GM12865 (cell line): ENCODE results near the gene GLIS1.
"Not testable (repeated sequence)": the region's sequence is repeated elsewhere in the genome, so short reads cannot be mapped to it uniquely, and the experiment has no call there.

Experiments
- DNase-seq: peaks from one replicate; pipeline ENCODE4 v3.0.0; 2010; ENCODE audit warnings: low read depth
- H3K4me3 ChIP-seq: 2 replicates; pipeline ENCODE4 v1.5.1; 2011; ENCODE audit warnings: mild to moderate bottlenecking, low read depth, low read length, control low read depth
- CTCF ChIP-seq: IDR thresholded peaks from 2 replicates; pipeline ENCODE4 v1.5.1; 2011; ENCODE audit warnings: low read length, control low read depth, low read depth, inconsistent platforms; ENCODE audit not compliant: insufficient read depth; ENCODE audit errors: missing control alignments

GLIS1 gene

GRCh38 chr1:53652441-53653199, 86.3 kb downstream of the GLIS1 start:
- H3K4me3 ChIP-seq: no peak overlapping the region
- no peak for TF ChIP-seq CTCF
- DNase-seq: no peak

- DNase-seq: no peak
- no peak for TF ChIP-seq CTCF
These were observed 87.6 kb downstream of the GLIS1 start for GRCh38 chr1:53651356-53651755.

GRCh38 chr1:53648516-53648915, 90.4 kb downstream of the GLIS1 start:
- no peak for DNase-seq
- no peak for TF ChIP-seq CTCF
- no peak overlapping the region for H3K4me3 ChIP-seq

More at GRCh38 chr1:53651356-53651755, 87.6 kb downstream of the GLIS1 start:
- no peak overlapping the region for H3K4me3 ChIP-seq

GRCh38 chr1:53647915-53648314, 91.0 kb downstream of the GLIS1 start:
- not testable (repeated sequence) for H3K4me3 ChIP-seq, DNase-seq

GRCh38 chr1:53646732-53647131, 92.2 kb downstream of the GLIS1 start:
- TF ChIP-seq CTCF: no peak
- DNase-seq: no peak

GRCh38 chr1:53645690-53646078, 93.3 kb downstream of the GLIS1 start:
- no peak for TF ChIP-seq CTCF
- DNase-seq: no peak
- no peak overlapping the region for H3K4me3 ChIP-seq

More at GRCh38 chr1:53646732-53647131, 92.2 kb downstream of the GLIS1 start:
- no peak overlapping the region for H3K4me3 ChIP-seq

GRCh38 chr1:53644909-53645689, 93.9 kb downstream of the GLIS1 start:
- no peak for TF ChIP-seq CTCF
- no peak for DNase-seq
- H3K4me3 ChIP-seq: no peak overlapping the region
